Measurements from ENCODE around the gene IL27RA. TPM values are rescaled to one million over a fixed set of nuclear protein-coding genes. Genes with fewer than 3 reads are reported as not detected.

Gene IL27RA
- total and polyA plus RNA-seq, 4 donors = 1.0 to 2.8 (median 1.6) TPM

GRCh38 chr19:14088634-14089411 is 57.3 kb downstream of the IL27RA start:
- 94% methylated on average over 30 of the region's 30 CpGs for WGBS
- Histone ChIP-seq H3K4me3 (ENCODE audit: low read depth in 1 of 3, low read length in 3 of 3) (no peak overlapping the region), H3K9me3 (ENCODE audit: control insufficient read depth in 4 of 4, low read length in 3 of 4) (peaks cover 0 to 5% (median 3%) of the 10 kb centered on the region in 4 donors), H3K36me3 (ENCODE audit: control insufficient read depth in 4 of 4, insufficient read depth in 3 of 4, low read depth in 1 of 4, low read length in 3 of 4) (peaks cover 0 to 1% (median 0%) of the 10 kb centered on the region in 4 donors), H3K9ac (ENCODE audit: low read depth in 1 of 2, low read length in 2 of 2) (no peak overlapping the region), H3K27ac (ENCODE audit: low read depth in 1 of 2, low read length in 2 of 2) (no peak overlapping the region), H3K27me3 (ENCODE audit: control insufficient read depth in 4 of 4, insufficient read depth in 4 of 4, low read length in 3 of 4) (no peaks in the 10 kb centered on the region), H3K4me1 (ENCODE audit: control insufficient read depth in 4 of 4, insufficient read depth in 4 of 4, low read length in 3 of 4) (peaks cover 7 to 21% (median 12%) of the 10 kb centered on the region in 4 donors)
- no peak for DNase-seq (ENCODE audit: low spot score)
- TF ChIP-seq HNF4G (IDR thresholded peaks at IDR 0.05) = no peak

GRCh38 chr19:14089412-14089661 is 57.8 kb downstream of the IL27RA start:
- Histone ChIP-seq H3K27ac (ENCODE audit: low read depth in 1 of 2, low read length in 2 of 2) (no peak overlapping the region), H3K4me1 (ENCODE audit: control insufficient read depth in 4 of 4, insufficient read depth in 4 of 4, low read length in 3 of 4) (peaks cover 7 to 21% (median 12%) of the 10 kb centered on the region in 4 donors), H3K36me3 (ENCODE audit: control insufficient read depth in 4 of 4, insufficient read depth in 3 of 4, low read depth in 1 of 4, low read length in 3 of 4) (peaks cover 0 to 1% (median 0%) of the 10 kb centered on the region in 4 donors), H3K4me3 (ENCODE audit: low read depth in 1 of 3, low read length in 3 of 3) (peak overlapping the region in 1 of 3 donors; percentile 89), H3K9me3 (ENCODE audit: control insufficient read depth in 4 of 4, low read length in 3 of 4) (peaks cover 0 to 5% (median 3%) of the 10 kb centered on the region in 4 donors), H3K27me3 (ENCODE audit: control insufficient read depth in 4 of 4, insufficient read depth in 4 of 4, low read length in 3 of 4) (no peaks in the 10 kb centered on the region), H3K9ac (ENCODE audit: low read depth in 1 of 2, low read length in 2 of 2) (no peak overlapping the region)
- TF ChIP-seq RXRA (IDR thresholded peaks at IDR 0.05) (no peak), JUND (IDR thresholded peaks at IDR 0.05) (no peak), TAF1 (conservative IDR thresholded peaks at IDR 0.05) (no peak), GABPA (IDR thresholded peaks at IDR 0.05 in 1 of 2, conservative IDR thresholded peaks at IDR 0.05 in 1 of 2) (no peak), RAD21 (IDR thresholded peaks at IDR 0.05) (no peak), MAX (IDR thresholded peaks at IDR 0.05) (no peak)
- 36% methylated on average over 16 of the region's 16 CpGs for WGBS
- no peak for DNase-seq (ENCODE audit: low spot score)

- H3K4me3 ChIP-seq (ENCODE audit: low read depth in 1 of 3, low read length in 3 of 3) = peak overlapping the region in 2 of 3 donors; percentile 55 to 89
- no peak overlapping the region for H3K9ac ChIP-seq (ENCODE audit: low read depth in 1 of 2, low read length in 2 of 2)
- peak; percentile 52 for DNase-seq (ENCODE audit: low spot score)
- WGBS = 2% methylated on average over 140 of the region's 142 CpGs
- H3K4me1 ChIP-seq (ENCODE audit: control insufficient read depth in 4 of 4, insufficient read depth in 4 of 4, low read length in 3 of 4) = peaks cover 7 to 21% (median 11%) of the 10 kb centered on the region in 4 donors
- H3K36me3 ChIP-seq (ENCODE audit: control insufficient read depth in 4 of 4, insufficient read depth in 3 of 4, low read depth in 1 of 4, low read length in 3 of 4) = peaks cover 0 to 1% (median 0%) of the 10 kb centered on the region in 4 donors
- peak overlapping the region in 1 of 2 donors; percentile 46 for H3K27ac ChIP-seq (ENCODE audit: low read depth in 1 of 2, low read length in 2 of 2)
- no peak for TF ChIP-seq HNF4G (IDR thresholded peaks at IDR 0.05)
- TF ChIP-seq EGR1 (IDR thresholded peaks at IDR 0.05; ENCODE audit: low read depth in 2 of 2) = no peak
- TF ChIP-seq MAX (IDR thresholded peaks at IDR 0.05) = no peak
- no peak for TF ChIP-seq FOXA1 (IDR thresholded peaks at IDR 0.05)
- TF ChIP-seq YY1 (IDR thresholded peaks at IDR 0.05) = no peak
- peaks cover 0 to 5% (median 3%) of the 10 kb centered on the region in 4 donors for H3K9me3 ChIP-seq (ENCODE audit: control insufficient read depth in 4 of 4, low read length in 3 of 4)
- no peaks in the 10 kb centered on the region for H3K27me3 ChIP-seq (ENCODE audit: control insufficient read depth in 4 of 4, insufficient read depth in 4 of 4, low read length in 3 of 4)
Measured at GRCh38 chr19:14089662-14090508, 58.3 kb downstream of the IL27RA start.

Measured in liver (tissue), 9 donors.